Nephron progenitor cell (in vitro differentiated cells): ENCODE results near the gene PARD3B.

ENCODE experiments used
- DNase-seq: peaks from one replicate; pipeline ENCODE4 v3.0.0; 2021
- H3K27ac Mint-ChIP-seq: 2 replicates; pipeline ENCODE4 v1.8.0; 2021; ENCODE audit warnings: mild to moderate bottlenecking, moderate library complexity, mixed read lengths
- H3K27me3 Mint-ChIP-seq: 2 replicates; pipeline ENCODE4 v1.8.0; 2021; ENCODE audit warnings: mild to moderate bottlenecking, low read depth, mixed read lengths; ENCODE audit not compliant: poor library complexity
- H3K36me3 Mint-ChIP-seq: 2 replicates; pipeline ENCODE4 v1.8.0; 2021; ENCODE audit warnings: low read depth, mixed read lengths
- H3K4me1 Mint-ChIP-seq: 2 replicates; pipeline ENCODE4 v1.8.0; 2021; ENCODE audit warnings: mixed read lengths
- H3K4me3 Mint-ChIP-seq: 2 replicates; pipeline ENCODE4 v1.8.0; 2021; ENCODE audit warnings: mild to moderate bottlenecking, moderate library complexity, mixed read lengths
- H3K9me3 Mint-ChIP-seq: 2 replicates; pipeline ENCODE4 v1.8.0; 2021; ENCODE audit warnings: mild to moderate bottlenecking, moderate library complexity, mixed read lengths
- TF ChIP-seq, protein P1 (sequence below): fragments of 200-600 bp; sonication (generic); IDR thresholded peaks from 2 replicates; pipeline ENCODE4 v1.5.0; 2021; ENCODE audit warnings: antibody characterized with exemption

The PARD3B gene

DNA sequence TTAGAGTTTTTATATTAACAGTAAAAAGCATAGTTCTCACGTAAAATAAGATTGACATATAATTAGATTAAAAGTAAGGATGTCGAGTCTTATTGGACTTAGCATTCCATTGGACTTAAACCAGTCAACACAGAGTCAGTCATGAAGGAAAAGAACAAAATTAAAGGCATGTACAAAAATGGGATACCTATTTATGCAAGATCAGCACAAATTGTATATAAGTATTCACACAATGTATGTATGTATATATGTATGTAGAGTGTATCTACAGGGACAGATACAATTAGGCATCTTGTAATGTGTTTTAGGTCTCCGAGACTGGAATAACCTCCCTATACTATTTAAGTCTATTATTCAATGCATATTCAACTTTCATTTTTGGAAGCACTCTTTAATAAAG, 419.1 kb downstream of the PARD3B start:
- H3K4me3 Mint-ChIP-seq: no peak overlapping the region
- H3K27me3 Mint-ChIP-seq: no peaks in the 10 kb centered on the region
- H3K36me3 Mint-ChIP-seq: no peaks in the 10 kb centered on the region
- peaks cover 32% of the 10 kb centered on the region for H3K4me1 Mint-ChIP-seq
- no peak for DNase-seq
- no peaks in the 10 kb centered on the region for H3K9me3 Mint-ChIP-seq
- TF ChIP-seq, protein P1, sequence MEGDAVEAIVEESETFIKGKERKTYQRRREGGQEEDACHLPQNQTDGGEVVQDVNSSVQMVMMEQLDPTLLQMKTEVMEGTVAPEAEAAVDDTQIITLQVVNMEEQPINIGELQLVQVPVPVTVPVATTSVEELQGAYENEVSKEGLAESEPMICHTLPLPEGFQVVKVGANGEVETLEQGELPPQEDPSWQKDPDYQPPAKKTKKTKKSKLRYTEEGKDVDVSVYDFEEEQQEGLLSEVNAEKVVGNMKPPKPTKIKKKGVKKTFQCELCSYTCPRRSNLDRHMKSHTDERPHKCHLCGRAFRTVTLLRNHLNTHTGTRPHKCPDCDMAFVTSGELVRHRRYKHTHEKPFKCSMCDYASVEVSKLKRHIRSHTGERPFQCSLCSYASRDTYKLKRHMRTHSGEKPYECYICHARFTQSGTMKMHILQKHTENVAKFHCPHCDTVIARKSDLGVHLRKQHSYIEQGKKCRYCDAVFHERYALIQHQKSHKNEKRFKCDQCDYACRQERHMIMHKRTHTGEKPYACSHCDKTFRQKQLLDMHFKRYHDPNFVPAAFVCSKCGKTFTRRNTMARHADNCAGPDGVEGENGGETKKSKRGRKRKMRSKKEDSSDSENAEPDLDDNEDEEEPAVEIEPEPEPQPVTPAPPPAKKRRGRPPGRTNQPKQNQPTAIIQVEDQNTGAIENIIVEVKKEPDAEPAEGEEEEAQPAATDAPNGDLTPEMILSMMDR: no peak
- H3K27ac Mint-ChIP-seq: no peak overlapping the region

DNA sequence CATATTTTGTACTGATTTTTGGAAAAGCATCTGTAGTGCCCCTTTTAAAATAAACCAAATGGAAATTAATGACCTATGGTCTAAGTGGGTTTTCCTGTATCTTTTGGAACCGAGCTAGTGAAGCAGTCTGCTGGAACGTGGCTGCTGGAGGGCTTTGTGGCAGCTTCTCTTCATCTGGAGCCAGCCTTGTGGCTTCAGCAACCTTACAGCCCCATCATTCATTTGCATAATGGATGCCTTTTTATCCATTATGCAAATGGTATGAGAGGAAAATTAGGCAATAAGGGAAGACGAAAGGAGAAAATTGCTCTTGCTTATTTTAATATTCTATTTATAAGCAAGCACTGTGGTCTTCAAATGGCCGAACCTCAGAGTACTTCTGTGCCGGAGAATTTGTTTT, 421.0 kb downstream of the PARD3B start:
- TF ChIP-seq, protein P1: no peak
- H3K27ac Mint-ChIP-seq: no peak overlapping the region
- no peaks in the 10 kb centered on the region for H3K36me3 Mint-ChIP-seq
- H3K4me1 Mint-ChIP-seq: peaks cover 39% of the 10 kb centered on the region
- no peaks in the 10 kb centered on the region for H3K27me3 Mint-ChIP-seq
- no peak for DNase-seq
- no peak overlapping the region for H3K4me3 Mint-ChIP-seq
- no peaks in the 10 kb centered on the region for H3K9me3 Mint-ChIP-seq

DNA sequence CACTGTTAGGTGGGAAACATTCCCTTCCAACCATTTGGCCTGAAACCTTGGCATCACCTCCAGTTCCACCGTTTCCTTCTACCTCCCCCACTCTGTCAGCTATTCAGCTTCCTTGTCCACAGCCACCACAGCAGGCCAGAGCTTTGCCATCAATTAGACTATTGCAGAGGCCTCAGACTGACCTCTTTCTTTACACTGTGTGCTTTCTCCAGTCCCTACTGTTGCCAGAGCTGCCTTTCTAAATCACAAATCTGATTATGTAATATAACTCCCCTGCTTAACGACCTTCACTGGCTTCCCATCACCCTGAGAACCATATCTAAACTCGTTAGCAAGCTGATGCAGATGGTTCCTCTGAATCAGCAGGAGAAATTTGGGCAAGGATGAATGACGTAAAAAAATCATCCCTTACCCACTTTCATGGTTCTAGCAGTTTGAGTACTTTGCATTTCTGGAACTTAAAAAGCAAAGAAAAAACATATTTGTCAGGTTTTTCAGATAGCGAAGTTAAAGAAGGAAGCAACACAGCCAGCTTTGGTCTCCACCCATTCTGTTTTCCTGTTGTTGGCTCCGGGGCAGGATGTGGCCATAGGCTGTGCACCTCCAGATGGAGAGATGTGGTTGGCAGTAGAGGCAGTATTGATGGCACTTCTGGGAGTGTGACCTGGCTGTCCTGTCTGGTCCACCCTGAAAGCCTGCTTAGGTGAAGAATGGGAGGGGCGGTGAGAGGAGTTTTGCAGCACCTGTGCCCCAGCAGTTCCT, 422.1 kb downstream of the PARD3B start:
- TF ChIP-seq, protein P1: no peak
- Mint-ChIP-seq H3K9me3 (no peaks in the 10 kb centered on the region), H3K27ac (peak overlapping the region; percentile 90), H3K4me3 (no peak overlapping the region), H3K27me3 (no peaks in the 10 kb centered on the region), H3K4me1 (peaks cover 48% of the 10 kb centered on the region), H3K36me3 (no peaks in the 10 kb centered on the region)
- DNase-seq: no peak

DNA sequence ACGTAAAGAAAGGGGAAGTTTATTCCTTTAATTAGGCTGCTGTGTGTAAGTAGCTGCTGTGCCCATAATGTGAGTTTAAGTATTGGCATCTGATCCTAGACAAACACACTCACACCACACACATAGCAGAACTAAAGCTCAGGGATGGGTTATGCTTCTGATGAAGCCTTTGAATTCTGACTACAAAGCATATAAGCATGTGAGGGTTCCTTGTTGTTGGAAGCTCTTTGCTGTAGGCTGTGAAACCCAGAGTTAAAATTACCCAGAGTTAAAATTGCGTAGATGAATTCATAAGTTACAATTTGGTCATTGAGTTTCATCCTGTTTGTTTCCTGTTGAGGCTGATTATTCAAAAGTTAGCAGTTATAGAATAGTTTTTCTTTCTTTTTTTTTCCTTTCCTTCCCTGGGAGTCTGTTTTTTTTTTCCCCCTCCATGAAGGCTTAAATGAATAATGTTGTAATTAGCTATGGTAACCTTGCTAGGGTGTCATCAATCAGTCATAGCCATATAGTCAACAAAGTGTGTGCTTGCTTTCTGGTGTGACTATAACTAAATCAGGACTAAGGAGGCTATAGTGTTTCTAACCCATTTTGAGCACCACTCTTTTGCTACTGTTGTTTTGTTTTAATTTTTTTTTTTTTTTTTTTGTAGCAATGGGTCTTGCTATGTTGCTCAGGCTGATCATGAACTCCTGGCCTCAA, 426.1 kb downstream of the PARD3B start:
- Mint-ChIP-seq H3K9me3 (no peaks in the 10 kb centered on the region), H3K27me3 (no peaks in the 10 kb centered on the region), H3K4me1 (peaks cover 69% of the 10 kb centered on the region), H3K36me3 (no peaks in the 10 kb centered on the region), H3K4me3 (peak overlapping the region; percentile 7), H3K27ac (peak overlapping the region; percentile 92)
- TF ChIP-seq, protein P1: no peak
- DNase-seq: no peak

DNA sequence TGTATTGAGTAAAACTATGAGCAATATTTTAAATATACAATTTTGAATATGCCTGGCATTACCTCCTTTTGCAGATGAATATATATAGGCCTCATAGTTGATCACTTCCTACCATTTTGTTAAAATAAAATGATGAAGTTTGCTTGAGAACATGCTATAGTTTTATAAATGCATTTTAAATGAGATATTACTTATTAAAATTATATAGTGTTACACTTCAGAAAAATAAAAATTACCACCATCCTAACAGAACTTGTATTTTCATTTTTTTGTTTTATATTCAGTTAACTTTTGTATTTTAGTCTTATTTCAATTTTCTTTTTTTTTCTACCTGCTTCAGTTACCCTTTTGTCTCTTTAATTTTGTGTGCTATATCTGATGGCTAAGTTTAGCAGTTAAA, 426.9 kb downstream of the PARD3B start:
- Mint-ChIP-seq H3K36me3 (peaks cover 5% of the 10 kb centered on the region), H3K4me1 (peaks cover 61% of the 10 kb centered on the region), H3K4me3 (no peak overlapping the region), H3K9me3 (peaks cover 4% of the 10 kb centered on the region), H3K27me3 (no peaks in the 10 kb centered on the region), H3K27ac (peak overlapping the region; percentile 97)
- no peak for DNase-seq
- TF ChIP-seq, protein P1: no peak
